RKO (cell line): ENCODE results near the gene TCEAL1.
"Not testable (repeated sequence)": the region's sequence is repeated elsewhere in the genome, so short reads cannot be mapped to it uniquely, and the experiment has no call there.

Source experiments
- DNase-seq: peaks from one replicate; pipeline ENCODE4 v3.0.0-alpha.2; 2016; ENCODE audit warnings: low spot score

Gene TCEAL1, protein sequence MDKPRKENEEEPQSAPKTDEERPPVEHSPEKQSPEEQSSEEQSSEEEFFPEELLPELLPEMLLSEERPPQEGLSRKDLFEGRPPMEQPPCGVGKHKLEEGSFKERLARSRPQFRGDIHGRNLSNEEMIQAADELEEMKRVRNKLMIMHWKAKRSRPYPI

DNA sequence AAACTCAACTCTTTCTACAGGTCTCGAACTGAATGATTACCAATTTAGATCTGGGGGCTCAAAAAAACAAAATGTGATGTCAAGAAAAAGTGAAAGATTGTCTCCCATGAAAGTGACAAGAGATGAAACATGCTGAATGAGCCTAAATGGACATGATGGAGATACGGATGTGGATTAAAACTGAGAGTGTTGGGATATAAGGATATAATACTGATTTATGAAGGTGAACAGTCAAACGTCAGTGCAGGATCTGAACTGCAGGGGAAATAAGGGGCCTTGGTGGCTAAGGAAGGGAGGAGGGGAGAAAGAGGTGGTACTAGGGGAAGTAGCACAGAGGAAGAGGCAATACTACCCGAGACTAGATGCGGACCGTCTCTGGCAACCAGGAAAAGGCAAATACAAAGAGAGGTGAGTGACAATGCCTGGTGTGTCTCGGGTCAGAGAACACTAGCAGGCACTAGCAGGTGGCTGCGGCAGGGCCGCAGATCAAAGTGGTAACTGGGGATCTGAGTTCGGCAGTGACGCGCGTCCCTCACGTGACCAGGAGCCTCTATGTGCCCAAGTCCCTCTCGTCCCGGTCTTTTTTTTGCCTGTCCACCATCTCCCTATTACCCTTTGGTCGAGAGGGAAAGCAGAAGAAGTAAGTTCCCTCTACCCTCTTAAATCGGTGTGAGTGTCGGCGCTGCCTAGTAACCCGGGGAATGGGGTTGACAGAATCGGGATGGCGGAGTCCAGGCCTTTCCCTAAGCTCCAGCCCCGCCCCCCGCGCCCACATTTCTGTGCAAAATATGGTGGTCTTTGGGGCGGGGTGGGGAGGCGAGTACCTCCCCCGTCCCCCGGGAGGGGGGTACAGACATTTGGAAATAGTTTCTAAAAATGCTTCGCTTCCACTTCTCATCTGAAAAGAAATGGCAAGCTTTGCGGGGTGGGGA, at the start of gene TCEAL1:
TCEAL1 (plus strand) TSS at position 590 of the 932 bp plus-strand sequence. CDS start 942 bp downstream, outside the sequence.
- peak; percentile 68 for DNase-seq

GRCh38 chrX:103584596-103584995, 44.2 kb upstream of the TCEAL1 start:
- DNase-seq, result peak; percentile 33

- DNase-seq, result peak; percentile 50
These were observed 43.1 kb upstream of the TCEAL1 start, which contains the start of gene TCEAL4 for GRCh38 chrX:103585411-103586313. Gene TCEAL4 (plus strand): TSS chrX:103585515. CDS start chrX:103586676, 1,161 bp downstream.

GRCh38 chrX:103586314-103586646, 42.5 kb upstream of the TCEAL1 start:
- DNase-seq, result peak; percentile 19

DNA sequence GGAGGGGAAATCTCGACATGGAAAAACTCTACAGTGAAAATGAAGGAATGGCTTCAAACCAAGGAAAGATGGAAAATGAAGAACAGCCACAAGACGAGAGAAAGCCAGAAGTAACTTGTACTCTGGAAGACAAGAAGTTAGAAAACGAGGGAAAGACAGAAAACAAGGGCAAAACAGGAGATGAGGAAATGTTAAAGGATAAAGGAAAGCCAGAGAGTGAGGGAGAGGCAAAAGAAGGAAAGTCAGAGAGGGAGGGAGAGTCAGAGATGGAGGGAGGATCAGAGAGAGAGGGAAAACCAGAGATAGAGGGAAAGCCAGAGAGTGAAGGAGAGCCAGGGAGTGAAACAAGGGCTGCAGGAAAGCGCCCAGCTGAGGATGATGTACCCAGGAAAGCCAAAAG, 42.1 kb upstream of the TCEAL1 start:
- DNase-seq, result no peak

DNA sequence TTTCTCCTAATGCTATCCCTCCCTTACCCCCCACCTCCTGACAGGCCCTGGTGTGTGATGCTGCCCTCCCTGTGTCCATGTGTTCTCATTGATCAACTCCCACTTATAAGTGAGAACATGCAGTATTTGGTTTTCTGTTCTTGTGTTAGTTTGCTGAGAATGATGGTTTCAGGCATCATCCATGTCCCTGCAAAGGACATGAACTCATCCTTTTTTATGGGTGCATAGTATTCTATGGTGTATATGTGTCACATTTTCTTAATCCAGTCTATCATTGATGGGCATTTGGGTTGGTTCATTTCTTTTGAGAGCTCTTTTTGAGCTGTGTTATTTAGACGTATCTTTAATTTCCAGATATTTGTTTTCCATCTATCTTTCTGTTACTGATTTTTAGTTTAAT, 36.5 kb upstream of the TCEAL1 start:
- DNase-seq, result not testable (repeated sequence)

- DNase-seq, result not testable (repeated sequence)
These were observed 33.6 kb upstream of the TCEAL1 start for GRCh38 chrX:103595202-103595601.

- peak; percentile 32 for DNase-seq
These were observed 21.1 kb upstream of the TCEAL1 start, which contains the start of gene TCEAL3 for GRCh38 chrX:103607364-103608305. Gene TCEAL3 (plus strand): TSS chrX:103607963. CDS start chrX:103609065, 1,102 bp downstream.

GRCh38 chrX:103608306-103608963, 20.3 kb upstream of the TCEAL1 start:
- DNase-seq, result no peak

GRCh38 chrX:103610282-103610681, 18.5 kb upstream of the TCEAL1 start:
- DNase-seq, result no peak

GRCh38 chrX:103613362-103613890, 15.3 kb upstream of the TCEAL1 start:
- no peak for DNase-seq

GRCh38 chrX:103614999-103615398, 13.8 kb upstream of the TCEAL1 start:
- DNase-seq, result no peak

- DNase-seq, result no peak
These were observed 12.9 kb upstream of the TCEAL1 start for GRCh38 chrX:103615781-103616371.

- DNase-seq, result no peak
These were observed 12.0 kb upstream of the TCEAL1 start for GRCh38 chrX:103616676-103617186.

DNA sequence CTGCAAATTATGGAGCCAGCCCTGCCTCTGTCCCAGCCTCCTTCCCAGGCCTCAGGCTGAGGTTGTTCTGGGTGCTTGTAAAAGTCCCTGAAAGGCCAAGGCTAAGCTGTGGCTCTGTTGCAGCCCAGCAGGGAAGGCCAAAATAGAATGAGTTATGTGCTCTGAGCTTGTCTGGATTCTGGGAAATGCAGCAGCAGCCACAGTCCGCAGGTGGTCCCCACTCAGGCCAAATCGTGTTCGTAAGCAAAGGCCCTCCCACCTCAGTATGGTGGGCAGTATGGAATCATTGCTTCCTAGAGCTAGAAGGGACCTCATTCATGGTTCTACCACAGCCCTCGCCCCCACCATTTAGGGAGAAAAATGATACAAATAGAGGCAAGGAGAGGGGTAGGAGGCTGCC, 4.7 kb upstream of the TCEAL1 start:
- DNase-seq, result no peak

DNA sequence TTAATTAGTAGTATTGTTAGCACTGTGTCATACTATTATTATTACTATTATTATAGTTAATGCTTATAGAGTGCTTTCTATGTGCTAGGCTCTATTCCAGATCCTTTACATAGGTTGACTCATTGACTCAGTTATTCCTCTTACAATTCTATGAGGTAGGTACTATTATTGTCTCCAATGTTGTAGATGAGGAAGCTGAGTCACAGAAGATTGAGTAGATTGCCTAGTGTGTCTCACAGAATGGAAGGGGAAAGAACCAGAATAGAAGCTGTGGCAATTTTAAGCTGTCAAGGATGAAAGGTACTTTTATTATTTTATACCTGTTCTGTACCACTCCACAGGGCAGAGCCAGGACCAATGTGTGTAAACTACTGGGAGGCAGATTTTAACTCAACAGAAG, 1.9 kb upstream of the TCEAL1 start:
- DNase-seq, result peak; percentile 48

GRCh38 chrX:103629318-103630170, 769 bp downstream of the TCEAL1 start:
- peak; percentile 66 for DNase-seq

GRCh38 chrX:103630171-103630511, 1.4 kb downstream of the TCEAL1 start:
- DNase-seq, result no peak

- no peak for DNase-seq
These were observed 2.4 kb downstream of the TCEAL1 start for GRCh38 chrX:103631145-103631544.
